B cell (primary cell): ENCODE data around the gene GULP1. TPM values are rescaled to one million over a fixed set of nuclear protein-coding genes. Genes with fewer than 3 reads are reported as not detected.

Experiments
- ATAC-seq: fragments of 200-7000 bp; cut with Tn5 transposase; one replicate; pipeline ENCODE4 v1.10.0; 2021; ENCODE audit warnings: low read depth, mild to moderate bottlenecking, moderate number of reproducible peaks, moderate library complexity
- CTCF ChIA-PET: fragments of 350-600 bp; sonication (Branson Sonifier 250); formaldehyde crosslinking; loops from one replicate; lab custom pipeline; 2021; ENCODE audit warnings: antibody characterized with exemption, inconsistent platforms; lab: Charles Lee
- POLR2A ChIA-PET: fragments of 350-600 bp; sonication (Branson Sonifier 250); formaldehyde crosslinking; loops from one replicate; lab custom pipeline; 2021; ENCODE audit warnings: antibody characterized with exemption; lab: Charles Lee
- DNase-seq: peaks from one replicate; pipeline ENCODE4 v3.0.0; 2013
- H2AFZ ChIP-seq: 2 replicates; pipeline ENCODE4 v1.6.1; 2012; ENCODE audit warnings: mild to moderate bottlenecking, low read depth, low read length; ENCODE audit not compliant: insufficient read depth, poor library complexity, severe bottlenecking
- H3K27ac ChIP-seq, 2 donors: 1 replicate in 1 of 2; 2 replicates in 1 of 2; pipeline ENCODE4 v1.5.1; 2012 to 2013; ENCODE audit warnings: low read length in 2 of 2, mild to moderate bottlenecking in 2 of 2, moderate library complexity in 1 of 2
- H3K27me3 ChIP-seq, 4 experiments: fragments of 200-600 bp in 1 of 4; sonication (generic) in 1 of 4; replicated peaks in 1 of 4; 1 replicate in 2 of 4; 2 replicates in 2 of 4; pipeline versions ENCODE4 v1.6.1 to v1.7.0; 2013 to 2016; ENCODE audit warnings: low read length in 3 of 4, mild to moderate bottlenecking in 2 of 4, mixed read lengths in 1 of 4, moderate library complexity in 1 of 4; ENCODE audit not compliant: insufficient read depth in 4 of 4, control insufficient read depth in 3 of 4; ENCODE audit errors: control extremely low read depth in 1 of 4
- H3K36me3 ChIP-seq, 2 experiments: replicated peaks in 1 of 2; 1 replicate in 1 of 2; 2 replicates in 1 of 2; pipeline versions ENCODE4 v1.6.1 to v1.7.1; 2013; ENCODE audit warnings: low read length in 1 of 2; ENCODE audit not compliant: insufficient read depth in 2 of 2, control insufficient read depth in 1 of 2; ENCODE audit errors: control extremely low read depth in 1 of 2, extremely low read depth in 1 of 2
- H3K4me1 ChIP-seq, 2 donors: fragments of 200-600 bp in 1 of 2; sonication (generic) in 1 of 2; 1 replicate in 1 of 2; 2 replicates in 1 of 2; pipeline versions ENCODE4 v1.5.1 to v1.6.1; 2013 to 2017; ENCODE audit warnings: low read length in 2 of 2; ENCODE audit not compliant: control insufficient read depth in 2 of 2, insufficient read depth in 2 of 2
- H3K4me2 ChIP-seq: replicated peaks from 2 replicates; pipeline ENCODE3; 2012; ENCODE audit warnings: mild to moderate bottlenecking, low read depth, low read length; ENCODE audit not compliant: poor library complexity, severe bottlenecking
- H3K4me3 ChIP-seq, 5 experiments: fragments of 200-600 bp in 1 of 5; sonication (generic) in 1 of 5; 1 replicate in 3 of 5; 2 replicates in 2 of 5; pipeline versions ENCODE4 v1.5.1 to v1.7.0; 2011 to 2016; ENCODE audit warnings: low read length in 4 of 5, mild to moderate bottlenecking in 4 of 5, low read depth in 2 of 5, control low read depth in 1 of 5, moderate library complexity in 1 of 5; ENCODE audit not compliant: insufficient read depth in 1 of 5; ENCODE audit errors: control extremely low read depth in 1 of 5, extremely low read depth in 1 of 5
- H3K79me2 ChIP-seq: fragments of 200-600 bp; sonication (generic); one replicate; pipeline ENCODE4 v1.6.0; 2016; ENCODE audit warnings: low read length; ENCODE audit not compliant: control insufficient read depth, insufficient read depth
- H3K9ac ChIP-seq: fragments of 200-600 bp; sonication (generic); 2 replicates; pipeline ENCODE4 v1.6.1; 2017; ENCODE audit warnings: mild to moderate bottlenecking, low read length, moderate library complexity
- H3K9me3 ChIP-seq, 3 donors: one replicate each; pipeline versions ENCODE4 v1.6.1 to v1.7.1; 2013; ENCODE audit warnings: low read length in 2 of 3; ENCODE audit not compliant: control insufficient read depth in 2 of 3, insufficient read depth in 1 of 3; ENCODE audit errors: control extremely low read depth in 1 of 3
- H4K20me1 ChIP-seq: 2 replicates; pipeline ENCODE4 v1.6.0; 2012; ENCODE audit warnings: mild to moderate bottlenecking, low read length; ENCODE audit not compliant: insufficient read depth, control insufficient read depth, poor library complexity, severe bottlenecking
- H3K27ac Mint-ChIP-seq: one replicate; pipeline ENCODE4 v1.8.0; 2021; ENCODE audit warnings: mixed read lengths
- H3K27me3 Mint-ChIP-seq: one replicate; pipeline ENCODE4 v1.8.0; 2021; ENCODE audit warnings: mixed read lengths
- H3K4me1 Mint-ChIP-seq: one replicate; pipeline ENCODE4 v1.8.0; 2021; ENCODE audit warnings: mixed read lengths
- H3K4me3 Mint-ChIP-seq: one replicate; pipeline ENCODE4 v1.8.0; 2021; ENCODE audit warnings: mixed read lengths
- H3K9me3 Mint-ChIP-seq: one replicate; pipeline ENCODE4 v1.8.0; 2022; ENCODE audit warnings: mixed read lengths; ENCODE audit not compliant: insufficient read depth
- EZH2 ChIP-seq: IDR thresholded peaks from 2 replicates; pipeline ENCODE4 v1.6.1; 2012; ENCODE audit warnings: borderline replicate concordance, low read depth, mild to moderate bottlenecking, moderate library complexity, low read length; ENCODE audit not compliant: insufficient read depth, poor library complexity, severe bottlenecking
- WGBS: methylation state at CpG from one replicate; pipeline ENCODE4 v1.1.5; 2013; ENCODE audit warnings: missing lambda C conversion rate; ENCODE audit not compliant: insufficient coverage; 5-methylcytosine and 5-hydroxymethylcytosine counted together
- intact Hi-C: fragments of 100-400 bp; cut with micrococcal nuclease; formaldehyde crosslinking; loops from one replicate; pipeline ENCODE4 v1.10.0; 2022
- polyA plus RNA-seq: library from polyadenylated mRNA; depleted of rRNA; stranded (reverse); fragments of >200 nt; gene quantifications from 2 replicates; pipeline ENCODE4 v1.2.3, GENCODE V29; 2012
- total RNA-seq, 2 donors: library from RNA; stranded (reverse); fragments of 120-200 nt in 1 of 2; gene quantifications; 1 replicate in 1 of 2; 2 replicates in 1 of 2; pipeline versions ENCODE4 v1.2.3 to v1.2.4, GENCODE V29; 2013 to 2022
- TF ChIP-seq, protein P1 (sequence below): fragments of 200-600 bp; IDR thresholded peaks from one replicate; pipeline ENCODE4 v1.8.0; 2022; ENCODE audit warnings: antibody characterized with exemption, mild to moderate bottlenecking

GULP1 gene
- total and polyA plus RNA-seq, 2 donors (not counting 1 experiment from before 2014, with no cell fraction given), result not detected

DNA sequence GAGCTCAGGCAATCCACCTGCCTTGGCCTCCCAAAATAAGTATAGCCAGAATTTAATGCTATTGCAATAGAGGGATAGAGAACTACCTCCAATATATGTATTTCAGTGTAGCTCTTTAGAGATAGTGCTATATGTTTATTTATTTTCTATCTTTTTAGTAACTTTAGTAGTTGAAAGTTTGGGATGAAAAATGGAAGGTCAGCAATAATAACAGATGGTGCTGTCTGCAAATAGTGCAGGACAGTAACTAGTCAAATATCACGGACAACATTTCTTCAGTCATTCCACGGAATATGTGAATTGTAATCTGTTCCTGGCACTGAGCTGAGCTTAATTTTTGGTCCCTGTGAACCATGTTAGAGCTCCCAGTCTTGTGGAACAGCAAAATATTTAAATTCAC lies 43.2 kb upstream of the GULP1 start:
- no peak overlapping the region for H3K9ac ChIP-seq
- no peaks in the 10 kb centered on the region for H3K4me1 ChIP-seq
- Mint-ChIP-seq H3K4me1 (no peaks in the 10 kb centered on the region), H3K9me3 (no peaks in the 10 kb centered on the region), H3K27ac (no peak overlapping the region), H3K4me3 (no peak overlapping the region), H3K27me3 (no peaks in the 10 kb centered on the region)
- WGBS, result 86% methylated on average over 2 of the region's 2 CpGs
- no peak overlapping the region for H2AFZ ChIP-seq
- no peaks in the 10 kb centered on the region for H4K20me1 ChIP-seq
- H3K79me2 ChIP-seq, result no peaks in the 10 kb centered on the region
- H3K27ac ChIP-seq, result no peak overlapping the region
- H3K4me2 ChIP-seq, result no peak overlapping the region
- ATAC-seq (no peak), DNase-seq (no peak)
- no peaks in the 10 kb centered on the region for H3K36me3 ChIP-seq
- no peak overlapping the region for H3K4me3 ChIP-seq
- ChIA-PET POLR2A (no interaction called here), CTCF (no interaction called here)
- TF ChIP-seq, protein P1, sequence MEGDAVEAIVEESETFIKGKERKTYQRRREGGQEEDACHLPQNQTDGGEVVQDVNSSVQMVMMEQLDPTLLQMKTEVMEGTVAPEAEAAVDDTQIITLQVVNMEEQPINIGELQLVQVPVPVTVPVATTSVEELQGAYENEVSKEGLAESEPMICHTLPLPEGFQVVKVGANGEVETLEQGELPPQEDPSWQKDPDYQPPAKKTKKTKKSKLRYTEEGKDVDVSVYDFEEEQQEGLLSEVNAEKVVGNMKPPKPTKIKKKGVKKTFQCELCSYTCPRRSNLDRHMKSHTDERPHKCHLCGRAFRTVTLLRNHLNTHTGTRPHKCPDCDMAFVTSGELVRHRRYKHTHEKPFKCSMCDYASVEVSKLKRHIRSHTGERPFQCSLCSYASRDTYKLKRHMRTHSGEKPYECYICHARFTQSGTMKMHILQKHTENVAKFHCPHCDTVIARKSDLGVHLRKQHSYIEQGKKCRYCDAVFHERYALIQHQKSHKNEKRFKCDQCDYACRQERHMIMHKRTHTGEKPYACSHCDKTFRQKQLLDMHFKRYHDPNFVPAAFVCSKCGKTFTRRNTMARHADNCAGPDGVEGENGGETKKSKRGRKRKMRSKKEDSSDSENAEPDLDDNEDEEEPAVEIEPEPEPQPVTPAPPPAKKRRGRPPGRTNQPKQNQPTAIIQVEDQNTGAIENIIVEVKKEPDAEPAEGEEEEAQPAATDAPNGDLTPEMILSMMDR, result no peak
- TF ChIP-seq EZH2, result no peak
- no peaks in the 10 kb centered on the region for H3K27me3 ChIP-seq
- H3K9me3 ChIP-seq, result no peaks in the 10 kb centered on the region
- intact Hi-C loops, result no loop called here

DNA sequence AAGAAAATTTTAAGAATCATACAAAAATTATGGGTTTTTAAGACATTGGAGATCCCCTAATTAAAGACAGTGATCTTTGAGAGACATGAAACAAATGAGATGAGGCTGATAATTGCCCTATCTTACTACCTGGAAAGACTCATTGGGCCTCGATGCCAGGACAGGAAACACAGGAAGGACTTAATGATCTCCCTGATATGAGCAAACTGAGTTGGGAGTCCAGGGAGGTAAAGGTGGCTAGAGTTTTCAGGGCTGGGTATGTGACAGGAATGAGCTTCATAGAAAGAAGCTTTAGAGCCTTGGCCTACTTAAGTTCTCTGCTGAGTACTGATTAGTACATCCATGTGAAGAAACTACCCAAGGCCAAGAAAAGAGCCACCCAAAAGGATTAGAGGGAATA lies 40.6 kb upstream of the GULP1 start:
- Histone ChIP-seq H3K79me2 (no peaks in the 10 kb centered on the region), H4K20me1 (no peaks in the 10 kb centered on the region), H3K27ac (no peak overlapping the region), H3K9me3 (no peaks in the 10 kb centered on the region), H3K9ac (no peak overlapping the region), H3K4me1 (no peaks in the 10 kb centered on the region), H3K36me3 (no peaks in the 10 kb centered on the region), H2AFZ (no peak overlapping the region), H3K27me3 (no peaks in the 10 kb centered on the region), H3K4me2 (no peak overlapping the region), H3K4me3 (no peak overlapping the region)
- no peak for DNase-seq
- CTCF ChIA-PET, result no interaction called here
- intact Hi-C loops, result no loop called here
- no peak for ATAC-seq
- H3K4me3 Mint-ChIP-seq, result no peak overlapping the region
- WGBS, result no CpG with 5 or more reads among the region's 1 CpG
- H3K27me3 Mint-ChIP-seq, result no peaks in the 10 kb centered on the region
- H3K27ac Mint-ChIP-seq, result no peak overlapping the region
- no peaks in the 10 kb centered on the region for H3K9me3 Mint-ChIP-seq
- POLR2A ChIA-PET, result no interaction called here
- TF ChIP-seq, protein P1, result no peak
- no peak for TF ChIP-seq EZH2
- H3K4me1 Mint-ChIP-seq, result no peaks in the 10 kb centered on the region
